ACHN (cell line): ENCODE data around the gene COL5A1.

ENCODE experiments used
- DNase-seq: peaks from one replicate; pipeline ENCODE4 v3.0.0-alpha.2; 2015
- in situ Hi-C: cut with HindIII; loops from 2 replicates; pipeline ENCODE4 v1.10.0; 2017; ENCODE audit warnings: low sequenced_read_pairs, low pct_ligation_motif_present, low pct_unique_long_range_greater_than_20kb

COL5A1 gene

GRCh38 chr9:134605966-134606357 lies 35.6 kb upstream of the COL5A1 start:
- no peak for DNase-seq
- in situ Hi-C loops = no loop called here

- in situ Hi-C loops = no loop called here
- no peak for DNase-seq
Observed at GRCh38 chr9:134606951-134607731, 34.5 kb upstream of the COL5A1 start.

DNA sequence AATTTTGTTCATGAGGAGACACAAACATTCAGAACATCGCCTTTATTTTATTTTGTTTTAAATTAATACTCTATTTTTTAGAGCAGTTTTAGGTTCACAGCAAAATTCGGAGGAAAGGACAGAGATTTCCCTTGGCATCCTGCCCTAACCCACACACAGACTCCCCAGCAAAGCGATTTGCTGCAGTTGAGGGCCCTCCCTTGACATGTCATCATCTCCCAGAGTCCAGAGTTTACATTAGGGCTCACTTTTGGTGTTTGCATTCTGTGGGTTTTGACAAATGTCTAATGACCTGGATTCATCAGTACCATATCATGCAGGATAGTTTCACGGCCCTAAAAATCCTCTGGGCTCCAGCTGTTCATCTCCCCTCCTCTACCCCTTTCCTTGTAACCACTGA lies 33.6 kb upstream of the COL5A1 start:
- DNase-seq = no peak
- in situ Hi-C loops = no loop called here

GRCh38 chr9:134611046-134611445 lies 30.6 kb upstream of the COL5A1 start:
- DNase-seq = no peak
- in situ Hi-C loops = no loop called here

- in situ Hi-C loops = no loop called here
Observed at GRCh38 chr9:134612309-134612708, 29.3 kb upstream of the COL5A1 start.

GRCh38 chr9:134612715-134613114 lies 28.9 kb upstream of the COL5A1 start:
- in situ Hi-C loops = no loop called here
- no peak for DNase-seq

More at GRCh38 chr9:134612309-134612708, 29.3 kb upstream of the COL5A1 start:
- no peak for DNase-seq

DNA sequence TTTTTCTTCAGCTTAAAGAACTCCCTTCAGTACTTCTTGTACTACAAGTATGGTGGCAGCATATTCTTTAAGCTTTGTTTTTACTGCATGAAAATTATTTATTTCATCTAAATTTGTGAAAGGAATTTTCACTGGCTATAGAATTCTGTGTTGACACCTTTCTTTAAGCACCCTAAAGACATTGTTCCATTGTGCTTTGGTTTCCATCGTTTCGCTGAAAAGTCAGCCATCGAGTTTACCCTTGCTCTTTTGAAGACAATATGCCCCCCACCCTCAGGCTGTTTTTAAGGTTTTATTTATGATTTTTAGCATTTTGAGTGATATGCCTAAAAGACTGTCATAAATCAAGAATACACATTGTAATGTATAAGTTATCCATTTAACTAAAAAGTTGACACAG lies 27.3 kb upstream of the COL5A1 start:
- in situ Hi-C loops = no loop called here
- DNase-seq = no peak

- in situ Hi-C loops = no loop called here
- no peak for DNase-seq
Observed at GRCh38 chr9:134616341-134616740, 25.3 kb upstream of the COL5A1 start.

DNA sequence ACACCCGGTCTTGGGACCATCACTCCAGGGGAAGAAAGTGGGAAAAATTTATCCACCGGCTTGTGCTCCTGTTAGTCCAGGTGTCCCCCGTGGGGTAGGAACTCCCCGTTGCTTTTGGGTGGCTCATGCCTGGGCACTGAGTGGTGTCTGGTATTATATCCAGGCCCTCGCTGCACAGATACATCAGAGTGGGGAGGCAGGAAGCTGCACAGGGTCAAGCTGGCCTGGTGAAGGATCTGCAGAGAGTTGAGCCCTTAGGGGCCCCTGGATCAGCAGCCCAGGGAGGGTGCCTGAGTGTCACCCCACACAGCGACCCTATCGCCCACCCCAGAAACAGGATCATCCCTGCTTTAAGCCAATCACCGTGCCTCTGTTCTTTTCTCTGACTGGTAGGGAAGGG lies 24.4 kb upstream of the COL5A1 start:
- in situ Hi-C loops = no loop called here
- DNase-seq = no peak

DNA sequence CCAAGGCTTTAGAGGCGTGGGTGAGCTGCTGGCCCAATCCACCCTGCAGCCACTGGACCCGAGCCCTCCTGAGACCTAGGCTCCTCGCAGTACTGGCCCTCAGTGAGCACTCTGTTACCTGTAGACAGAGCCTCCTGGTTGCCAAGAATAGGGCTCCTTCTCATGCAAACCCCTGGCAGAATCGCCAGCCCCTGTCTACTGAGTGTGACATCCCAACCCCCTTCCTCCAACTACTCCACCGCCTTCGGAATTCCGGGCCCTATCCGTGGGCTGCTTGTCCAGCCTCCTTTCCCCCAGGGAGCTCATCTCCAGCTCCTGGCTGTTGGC lies 23.8 kb upstream of the COL5A1 start:
- DNase-seq = no peak
- in situ Hi-C loops = no loop called here

- DNase-seq = no peak
- in situ Hi-C loops = no loop called here
Observed at GRCh38 chr9:134618163-134618832, 23.3 kb upstream of the COL5A1 start.

DNA sequence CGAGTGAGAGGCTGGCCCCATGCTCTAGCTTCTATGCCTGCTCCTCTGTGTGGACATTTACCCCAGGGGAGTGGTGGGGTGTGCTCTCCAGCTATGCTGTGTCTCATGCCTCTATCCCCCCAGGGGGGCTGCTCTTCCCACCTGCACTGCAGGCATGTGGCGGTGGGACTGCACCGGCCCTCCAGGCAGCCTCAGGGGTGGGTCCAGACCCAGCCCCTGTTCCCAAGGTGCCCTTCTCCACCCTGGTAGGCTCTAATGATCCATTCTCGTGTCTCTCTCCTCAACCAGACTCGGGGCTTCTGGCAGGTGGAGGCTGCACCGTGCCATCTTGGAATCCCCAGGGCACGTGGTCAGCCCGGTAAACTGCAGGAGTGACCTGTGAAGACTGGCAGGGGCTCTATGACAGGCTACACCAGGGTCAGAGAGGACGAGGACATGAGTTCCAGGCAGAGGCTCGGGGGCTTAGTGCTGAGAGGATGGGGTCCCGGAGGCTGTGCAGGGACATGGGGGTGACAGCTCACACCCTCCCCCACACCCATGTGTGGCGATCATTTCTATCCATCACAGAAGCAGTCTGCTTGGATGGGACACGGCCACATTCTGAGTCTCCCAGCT lies 22.7 kb upstream of the COL5A1 start:
- in situ Hi-C loops = no loop called here
- no peak for DNase-seq

- in situ Hi-C loops = no loop called here
- no peak for DNase-seq
Observed at GRCh38 chr9:134619448-134619982, 22.1 kb upstream of the COL5A1 start.

DNA sequence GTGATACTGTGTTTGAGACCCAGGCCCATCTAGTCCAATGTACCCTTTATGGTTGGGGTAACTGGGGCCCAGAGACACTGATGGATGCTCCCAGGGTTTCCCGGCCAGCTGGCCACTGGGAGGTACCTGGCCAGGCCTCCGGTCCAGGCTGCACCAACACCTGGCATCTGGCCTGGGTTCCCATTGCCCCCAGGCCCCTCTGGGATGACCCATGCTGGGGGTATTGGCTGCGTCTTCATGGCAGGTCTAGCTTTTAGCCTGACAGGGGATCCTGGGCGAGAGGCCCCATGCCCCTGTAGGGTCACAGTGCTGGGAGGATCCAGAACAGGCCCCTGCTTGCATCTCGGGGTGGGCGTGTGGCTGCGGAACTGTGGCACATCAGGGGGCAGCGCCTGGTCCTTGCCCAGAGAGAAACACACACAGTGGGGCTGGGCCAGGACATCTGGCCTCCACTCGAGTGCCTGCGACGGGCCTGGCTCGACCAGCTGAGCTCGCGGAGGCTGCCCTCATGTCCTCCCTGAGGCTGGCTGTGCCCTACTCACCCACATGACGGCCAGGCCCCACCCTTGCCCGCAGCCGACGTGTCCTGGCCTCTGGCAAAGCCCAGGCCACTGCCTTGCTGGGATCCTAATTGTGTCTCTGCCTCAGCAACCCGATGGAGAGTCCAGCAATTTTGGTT lies 21.5 kb upstream of the COL5A1 start:
- DNase-seq = no peak
- in situ Hi-C loops = no loop called here

- no peak for DNase-seq
- in situ Hi-C loops = no loop called here
Observed at GRCh38 chr9:134620751-134621557, 20.6 kb upstream of the COL5A1 start.

DNA sequence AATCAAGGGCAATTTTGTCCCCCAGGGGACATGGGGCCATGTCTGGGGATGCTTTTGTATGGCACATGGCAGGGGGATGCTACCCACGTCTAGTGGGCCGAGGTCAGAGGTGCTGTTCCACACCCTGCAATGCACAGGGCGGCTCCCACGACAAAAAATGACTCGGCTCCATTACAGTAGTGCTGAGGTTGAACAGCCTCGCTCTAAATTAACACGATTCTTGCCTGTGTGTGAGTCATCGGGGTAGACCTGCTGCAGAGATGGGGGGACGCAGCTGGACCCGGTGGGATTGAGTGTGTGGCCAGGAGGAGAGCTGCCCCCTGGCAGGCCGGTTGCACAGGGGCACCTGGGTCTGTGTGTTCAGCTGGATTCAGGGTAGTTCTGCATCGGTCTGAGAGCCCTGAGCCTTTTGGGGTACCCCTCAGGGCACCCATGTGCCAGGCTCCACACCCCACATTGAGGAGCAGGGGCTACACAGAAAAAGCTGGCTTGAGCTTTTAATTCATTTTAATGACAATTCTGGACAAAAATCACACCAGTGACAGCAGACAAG lies 20.0 kb upstream of the COL5A1 start:
- in situ Hi-C loops = no loop called here
- no peak for DNase-seq

GRCh38 chr9:134622896-134623257 lies 18.7 kb upstream of the COL5A1 start:
- no peak for DNase-seq
- in situ Hi-C loops = no loop called here
